Measurements from ENCODE around the gene SPOCK1.
"Not testable (repeated sequence)": the region's sequence is repeated elsewhere in the genome, so short reads cannot be mapped to it uniquely, and the experiment has no call there.

The SPOCK1 gene

GRCh38 chr5:137498736-137499505 lies at the start of gene SPOCK1:
TSS of gene SPOCK1 (minus strand) at chr5:137499326.
- peak; percentile 63 for DNase-seq

GRCh38 chr5:137545956-137546355 lies 46.8 kb upstream of the SPOCK1 start:
- no peak for DNase-seq

GRCh38 chr5:137535449-137535848 lies 36.3 kb upstream of the SPOCK1 start:
- DNase-seq: not testable (repeated sequence)

- no peak for DNase-seq
Observed at GRCh38 chr5:137533963-137534362, 34.8 kb upstream of the SPOCK1 start.

- DNase-seq: no peak
Observed at GRCh38 chr5:137531266-137531665, 32.1 kb upstream of the SPOCK1 start.

- DNase-seq: no peak
Observed at GRCh38 chr5:137521246-137521645, 22.1 kb upstream of the SPOCK1 start.

- no peak for DNase-seq
Observed at GRCh38 chr5:137516961-137517360, 17.8 kb upstream of the SPOCK1 start.

GRCh38 chr5:137516251-137516797 lies 17.2 kb upstream of the SPOCK1 start:
- no peak for DNase-seq

- no peak for DNase-seq
Observed at GRCh38 chr5:137515238-137515637, 16.1 kb upstream of the SPOCK1 start.

GRCh38 chr5:137510671-137511070 lies 11.5 kb upstream of the SPOCK1 start:
- no peak for DNase-seq

GRCh38 chr5:137507150-137507549 lies 8.0 kb upstream of the SPOCK1 start:
- no peak for DNase-seq

- DNase-seq: no peak
Observed at GRCh38 chr5:137506296-137506695, 7.2 kb upstream of the SPOCK1 start.

GRCh38 chr5:137504916-137505315 lies 5.8 kb upstream of the SPOCK1 start:
- DNase-seq: no peak

GRCh38 chr5:137503456-137503855 lies 4.3 kb upstream of the SPOCK1 start:
- no peak for DNase-seq

- no peak for DNase-seq
Observed at GRCh38 chr5:137502632-137503031, 3.5 kb upstream of the SPOCK1 start.

GRCh38 chr5:137501846-137502406 lies 2.8 kb upstream of the SPOCK1 start:
- DNase-seq: no peak

- no peak for DNase-seq
Observed at GRCh38 chr5:137501226-137501625, 2.1 kb upstream of the SPOCK1 start.

GRCh38 chr5:137500615-137501225 lies 1.6 kb upstream of the SPOCK1 start:
- DNase-seq: no peak

GRCh38 chr5:137499506-137499847 lies 351 bp upstream of the SPOCK1 start:
- not testable (repeated sequence) for DNase-seq

GRCh38 chr5:137498301-137498735 lies 808 bp downstream of the SPOCK1 start:
- DNase-seq: no peak

- DNase-seq: no peak
Observed at GRCh38 chr5:137497396-137498290, 1.5 kb downstream of the SPOCK1 start.

- DNase-seq: no peak
Observed at GRCh38 chr5:137496919-137497318, 2.2 kb downstream of the SPOCK1 start.

GRCh38 chr5:137492331-137492730 lies 6.8 kb downstream of the SPOCK1 start:
- no peak for DNase-seq
